GM13976 (cell line): ENCODE results near the gene TMED9.

Experiments
- DNase-seq: peaks from one replicate; pipeline ENCODE4 v3.0.0; 2012; ENCODE audit warnings: low spot score
- in situ Hi-C: fragments of 300-500 bp; cut with MboI; formaldehyde crosslinking; loops from one replicate; pipeline ENCODE4 v1.12.0; 2022; ENCODE audit warnings: low sequenced_read_pairs, mixed read lengths, inconsistent platforms; ENCODE audit not compliant: unreplicated experiment
- TF ChIP-seq, protein P1 (sequence below): IDR thresholded peaks from 2 replicates; pipeline ENCODE4 v1.5.1; 2012; ENCODE audit warnings: borderline replicate concordance, mild to moderate bottlenecking; ENCODE audit not compliant: insufficient read depth; ENCODE audit errors: extremely low read depth, missing control alignments, control extremely low read depth

TMED9 gene

DNA sequence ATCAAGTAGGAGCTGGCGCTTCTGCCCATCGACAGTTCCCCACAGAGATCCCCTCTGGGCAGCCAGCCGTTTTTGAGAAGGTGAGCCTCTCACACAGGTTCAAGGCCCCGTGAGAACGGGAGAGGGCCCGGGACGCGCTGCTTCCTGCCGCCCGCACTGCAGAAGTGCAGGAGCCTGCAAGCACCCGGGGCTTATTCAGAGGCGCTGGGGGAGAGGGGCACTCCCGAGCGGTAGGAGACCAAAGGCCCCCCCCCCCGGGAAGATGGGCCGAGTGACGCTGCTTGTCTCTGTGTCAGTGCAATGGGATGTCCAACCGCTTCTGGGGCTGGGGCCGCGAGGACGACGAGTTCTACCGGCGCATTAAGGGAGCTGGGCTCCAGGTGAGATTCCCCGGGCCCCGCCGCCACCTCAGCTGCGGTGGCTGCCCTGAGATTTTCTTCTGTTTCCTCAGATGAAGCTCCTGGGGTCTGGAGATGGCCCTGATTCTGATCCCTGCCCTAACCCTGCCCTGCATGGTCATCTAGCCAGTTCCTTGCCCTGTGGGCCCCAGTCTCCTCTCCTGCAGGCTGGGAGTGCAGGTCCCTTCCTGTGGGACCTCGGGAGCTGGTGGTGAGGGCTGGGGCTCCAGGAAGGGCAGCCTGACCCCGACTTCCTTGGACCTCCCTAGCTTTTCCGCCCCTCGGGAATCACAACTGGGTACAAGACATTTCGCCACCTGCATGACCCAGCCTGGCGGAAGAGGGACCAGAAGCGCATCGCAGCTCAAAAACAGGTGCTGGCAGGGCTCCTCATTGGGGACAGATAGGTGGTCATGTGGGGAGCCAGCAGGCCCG is 16.5 kb downstream of the TMED9 start:
- TF ChIP-seq, protein P1, sequence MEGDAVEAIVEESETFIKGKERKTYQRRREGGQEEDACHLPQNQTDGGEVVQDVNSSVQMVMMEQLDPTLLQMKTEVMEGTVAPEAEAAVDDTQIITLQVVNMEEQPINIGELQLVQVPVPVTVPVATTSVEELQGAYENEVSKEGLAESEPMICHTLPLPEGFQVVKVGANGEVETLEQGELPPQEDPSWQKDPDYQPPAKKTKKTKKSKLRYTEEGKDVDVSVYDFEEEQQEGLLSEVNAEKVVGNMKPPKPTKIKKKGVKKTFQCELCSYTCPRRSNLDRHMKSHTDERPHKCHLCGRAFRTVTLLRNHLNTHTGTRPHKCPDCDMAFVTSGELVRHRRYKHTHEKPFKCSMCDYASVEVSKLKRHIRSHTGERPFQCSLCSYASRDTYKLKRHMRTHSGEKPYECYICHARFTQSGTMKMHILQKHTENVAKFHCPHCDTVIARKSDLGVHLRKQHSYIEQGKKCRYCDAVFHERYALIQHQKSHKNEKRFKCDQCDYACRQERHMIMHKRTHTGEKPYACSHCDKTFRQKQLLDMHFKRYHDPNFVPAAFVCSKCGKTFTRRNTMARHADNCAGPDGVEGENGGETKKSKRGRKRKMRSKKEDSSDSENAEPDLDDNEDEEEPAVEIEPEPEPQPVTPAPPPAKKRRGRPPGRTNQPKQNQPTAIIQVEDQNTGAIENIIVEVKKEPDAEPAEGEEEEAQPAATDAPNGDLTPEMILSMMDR, result no peak
- in situ Hi-C loops, result loop anchor here (25.0 kb wide), 1 partner anchor 454 kb away; no protein-coding TSS in a partner anchor
- no peak for DNase-seq

DNA sequence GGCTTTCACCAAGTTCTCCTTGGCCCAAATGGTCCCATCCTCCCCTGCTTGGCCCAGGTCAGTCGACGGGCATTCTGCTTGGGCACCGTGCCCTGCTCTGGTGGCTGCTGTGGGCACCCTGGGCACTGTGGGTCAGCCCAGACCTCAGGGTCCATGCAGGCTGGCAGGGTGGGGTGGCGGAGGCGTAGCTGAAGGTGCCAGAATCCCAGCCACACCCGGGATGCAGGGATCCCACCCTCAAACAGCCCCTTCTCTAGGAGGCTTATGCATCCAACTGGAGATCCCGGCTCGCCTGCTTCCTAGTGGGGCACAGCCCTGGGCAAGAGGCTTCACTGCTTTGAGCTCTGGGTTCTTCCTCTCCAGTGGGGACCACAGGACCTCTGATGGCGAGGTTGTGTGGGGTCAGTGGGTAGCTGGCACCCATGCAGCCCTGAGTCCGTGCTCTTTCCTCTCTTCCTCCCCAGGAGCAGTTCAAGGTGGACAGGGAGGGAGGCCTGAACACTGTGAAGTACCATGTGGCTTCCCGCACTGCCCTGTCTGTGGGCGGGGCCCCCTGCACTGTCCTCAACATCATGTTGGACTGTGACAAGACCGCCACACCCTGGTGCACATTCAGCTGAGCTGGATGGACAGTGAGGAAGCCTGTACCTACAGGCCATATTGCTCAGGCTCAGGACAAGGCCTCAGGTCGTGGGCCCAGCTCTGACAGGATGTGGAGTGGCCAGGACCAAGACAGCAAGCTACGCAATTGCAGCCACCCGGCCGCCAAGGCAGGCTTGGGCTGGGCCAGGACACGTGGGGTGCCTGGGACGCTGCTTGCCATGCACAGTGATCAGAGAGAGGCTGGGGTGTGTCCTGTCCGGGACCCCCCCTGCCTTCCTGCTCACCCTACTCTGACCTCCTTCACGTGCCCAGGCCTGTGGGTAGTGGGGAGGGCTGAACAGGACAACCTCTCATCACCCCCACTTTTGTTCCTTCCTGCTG is 17.4 kb downstream of the TMED9 start:
- TF ChIP-seq, protein P1, result no peak
- in situ Hi-C loops, result loop anchor here (25.0 kb wide), 1 partner anchor 453 kb away; no protein-coding TSS in a partner anchor
- DNase-seq, result no peak

DNA sequence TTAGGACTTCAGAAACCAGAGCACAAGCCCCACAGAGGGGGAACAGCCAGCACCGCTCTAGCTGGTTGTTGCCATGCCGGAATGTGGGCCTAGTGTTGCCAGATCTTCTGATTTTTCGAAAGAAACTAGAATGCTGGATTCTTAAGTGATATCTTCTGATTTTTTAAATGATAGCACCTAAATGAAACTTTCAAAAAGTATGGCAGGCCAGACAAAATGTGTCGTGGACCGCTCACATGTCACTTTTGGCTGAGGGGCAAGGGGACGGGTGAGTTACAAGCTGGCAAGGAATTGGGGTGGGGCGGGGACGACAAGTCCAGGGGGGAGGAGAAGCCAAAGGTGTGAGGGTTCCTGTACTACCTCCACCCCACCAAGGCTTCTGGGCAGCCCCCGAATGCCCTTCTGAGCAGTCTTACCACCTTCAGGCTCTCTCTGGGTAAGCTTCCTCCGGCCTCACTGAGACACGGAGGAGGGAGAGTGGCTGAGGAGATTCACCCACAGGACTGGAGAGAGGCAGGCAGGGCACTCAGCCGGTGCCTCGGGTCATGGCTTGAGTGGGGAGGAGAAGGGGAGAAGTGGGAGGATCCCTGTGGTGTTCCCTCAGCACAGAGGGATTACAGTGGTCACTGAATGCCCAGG is 18.2 kb downstream of the TMED9 start:
- in situ Hi-C loops, result loop anchor here (25.0 kb wide), 1 partner anchor 452 kb away; no protein-coding TSS in a partner anchor

DNA sequence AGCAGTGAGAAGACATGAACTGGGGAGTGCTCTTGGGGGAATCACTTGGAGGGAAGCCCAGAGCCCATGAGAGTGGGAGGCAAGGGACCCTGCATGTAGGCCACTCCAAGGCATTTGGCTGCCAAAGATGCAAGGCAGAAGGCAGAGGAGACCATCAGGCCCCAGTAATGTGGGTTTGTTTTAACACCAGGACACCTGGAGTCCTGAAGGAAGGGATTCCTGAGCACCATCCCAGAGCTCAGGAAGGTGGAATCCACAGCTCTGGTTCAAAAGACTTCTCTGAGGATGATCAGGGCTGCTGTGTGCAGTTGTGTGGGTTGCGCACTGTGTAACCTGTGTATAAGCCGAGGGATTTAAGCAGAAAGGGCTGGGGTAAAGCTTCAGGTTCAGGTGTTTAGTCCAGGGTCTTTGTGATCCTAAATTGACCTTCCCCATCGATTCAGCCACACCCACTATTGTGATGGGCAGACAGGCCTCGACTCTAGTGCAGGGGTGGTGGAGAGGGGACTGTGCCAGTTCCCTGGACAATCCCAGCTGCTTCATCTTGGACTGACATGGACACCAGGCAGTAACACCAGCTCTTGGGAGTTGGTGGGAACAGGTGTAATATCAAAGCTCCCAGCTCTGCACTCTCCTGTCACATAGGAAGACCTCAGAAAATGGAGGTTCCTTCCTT is 18.9 kb downstream of the TMED9 start:
- DNase-seq, result no peak
- in situ Hi-C loops, result loop anchor here (25.0 kb wide), 1 partner anchor 451 kb away; no protein-coding TSS in a partner anchor
- TF ChIP-seq, protein P1, result no peak

More for the DNA sequence above, 18.2 kb downstream of the TMED9 start:
- TF ChIP-seq, protein P1, result no peak
- DNase-seq, result no peak

DNA sequence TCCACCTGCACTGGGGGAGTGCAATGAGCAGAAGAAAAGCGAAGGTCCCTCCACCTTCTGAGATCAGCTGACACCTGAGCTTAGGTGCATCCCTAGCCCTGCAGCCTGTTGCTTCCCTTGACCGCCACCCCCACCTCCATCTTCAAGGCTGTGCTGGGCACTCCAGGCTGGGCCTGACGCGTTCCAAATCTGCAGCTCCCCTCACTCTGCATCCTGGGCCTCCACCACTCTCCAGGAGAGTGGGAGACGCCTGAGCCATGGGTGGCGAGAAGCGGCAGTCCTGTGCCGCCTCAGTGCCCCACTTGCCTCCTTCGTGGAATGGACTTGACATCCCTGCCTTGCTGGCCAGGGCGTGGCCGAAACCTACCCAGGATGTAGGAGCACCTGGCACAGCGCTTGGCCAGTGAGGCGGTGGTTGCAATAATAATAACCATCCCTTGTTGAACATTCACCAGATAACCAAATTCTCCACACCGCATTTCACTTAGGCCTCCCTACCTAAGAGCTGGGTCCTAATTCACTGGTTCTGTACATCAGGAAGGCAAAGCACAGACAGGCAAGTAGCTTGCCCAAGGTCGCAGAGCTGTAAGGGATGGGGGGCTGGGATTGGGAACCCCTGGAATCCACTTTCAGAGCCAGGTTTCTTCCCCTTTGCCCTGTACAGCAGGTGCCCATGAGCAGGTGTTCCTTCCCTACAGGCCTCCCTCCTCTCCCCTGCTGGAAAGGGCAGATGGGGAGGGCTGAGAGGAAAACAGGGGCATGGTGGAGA is 19.6 kb downstream of the TMED9 start:
- TF ChIP-seq, protein P1, result no peak
- no peak for DNase-seq
- in situ Hi-C loops, result loop anchor here (25.0 kb wide), 1 partner anchor 451 kb away; no protein-coding TSS in a partner anchor
